NCI-H2081 treated with DMSO at 0.1 percent for 48 hours (cell line): Measurements from ENCODE around the gene RASGEF1C.
"Not testable (repeated sequence)": the region's sequence is repeated elsewhere in the genome, so short reads cannot be mapped to it uniquely, and the experiment has no call there.

Experiments
- DNase-seq: peaks from one replicate; lab custom pipeline; 2025; lab: John Stamatoyannopoulos, UW

The RASGEF1C gene

GRCh38 chr5:180099733-180100611 lies 109.0 kb downstream of the RASGEF1C start:
- no peak for DNase-seq

- DNase-seq = no peak
Measured at GRCh38 chr5:180098991-180099732, 109.8 kb downstream of the RASGEF1C start.

GRCh38 chr5:180098526-180098925 lies 110.5 kb downstream of the RASGEF1C start:
- no peak for DNase-seq

- no peak for DNase-seq
Measured at GRCh38 chr5:180097926-180098325, 111.1 kb downstream of the RASGEF1C start.

- DNase-seq = no peak
Measured at GRCh38 chr5:180097163-180097894, 111.7 kb downstream of the RASGEF1C start.

GRCh38 chr5:180096616-180097015 lies 112.4 kb downstream of the RASGEF1C start:
- DNase-seq = no peak

GRCh38 chr5:180095545-180095944 lies 113.5 kb downstream of the RASGEF1C start:
- no peak for DNase-seq

- DNase-seq = no peak
Measured at GRCh38 chr5:180093651-180094382, 115.2 kb downstream of the RASGEF1C start.

- DNase-seq = no peak
Measured at GRCh38 chr5:180093241-180093640, 115.8 kb downstream of the RASGEF1C start.

- DNase-seq = no peak
Measured at GRCh38 chr5:180090769-180091546, 118.1 kb downstream of the RASGEF1C start.

- no peak for DNase-seq
Measured at GRCh38 chr5:180090098-180090768, 118.8 kb downstream of the RASGEF1C start.

GRCh38 chr5:180089628-180090027 lies 119.4 kb downstream of the RASGEF1C start:
- DNase-seq = not testable (repeated sequence)

GRCh38 chr5:180088561-180088960 lies 120.5 kb downstream of the RASGEF1C start:
- no peak for DNase-seq

- DNase-seq = no peak
Measured at GRCh38 chr5:180086816-180087399, 122.1 kb downstream of the RASGEF1C start.

- no peak for DNase-seq
Measured at GRCh38 chr5:180085837-180086236, 123.2 kb downstream of the RASGEF1C start.

- DNase-seq = no peak
Measured at GRCh38 chr5:180084638-180085561, 124.1 kb downstream of the RASGEF1C start.

GRCh38 chr5:180083529-180084060 lies 125.4 kb downstream of the RASGEF1C start:
- no peak for DNase-seq

GRCh38 chr5:180082633-180083420 lies 126.2 kb downstream of the RASGEF1C start:
- no peak for DNase-seq
